Ectodermal cell (in vitro differentiated cells): ENCODE data around the gene EDAR.

ENCODE experiments used
- H3K27ac ChIP-seq: 2 replicates; pipeline ENCODE4 v1.7.0; 2013; ENCODE audit warnings: mild to moderate bottlenecking, low read depth, low read length; ENCODE audit not compliant: insufficient read depth, poor library complexity, severe bottlenecking
- H3K27me3 ChIP-seq: 2 replicates; pipeline ENCODE4 v1.7.0; 2013; ENCODE audit warnings: mild to moderate bottlenecking, low read length; ENCODE audit not compliant: insufficient read depth, control insufficient read depth, poor library complexity, severe bottlenecking
- H3K36me3 ChIP-seq: one replicate; pipeline ENCODE4 v1.7.0; 2013; ENCODE audit warnings: low read length; ENCODE audit not compliant: control insufficient read depth, insufficient read depth
- H3K4me1 ChIP-seq: one replicate; pipeline ENCODE4 v1.7.0; 2013; ENCODE audit warnings: low read length; ENCODE audit not compliant: control insufficient read depth, insufficient read depth
- H3K4me3 ChIP-seq: 2 replicates; pipeline ENCODE4 v1.7.0; 2013; ENCODE audit warnings: low read depth, low read length, control low read depth; ENCODE audit not compliant: insufficient read depth
- H3K9me3 ChIP-seq: 2 replicates; pipeline ENCODE4 v1.7.0; 2013; ENCODE audit warnings: mild to moderate bottlenecking, low read length, moderate library complexity; ENCODE audit not compliant: control insufficient read depth
- WGBS, 2 experiments: methylation state at CpG; one replicate each; pipeline ENCODE4 v1.1.7; 2013; ENCODE audit warnings: missing lambda C conversion rate in 2 of 2; 5-methylcytosine and 5-hydroxymethylcytosine counted together

The EDAR gene

GRCh38 chr2:108920686-108921085 is 68.3 kb downstream of the EDAR start:
- Histone ChIP-seq H3K4me1 (peaks cover 30% of the 10 kb centered on the region), H3K4me3 (no peak overlapping the region), H3K27ac (no peak overlapping the region), H3K27me3 (no peaks in the 10 kb centered on the region), H3K36me3 (no peaks in the 10 kb centered on the region), H3K9me3 (no peaks in the 10 kb centered on the region)
- WGBS, 2 experiments, result 91 to 92% methylated on average over 7 of the region's 7 CpGs

- Histone ChIP-seq H3K27me3 (no peaks in the 10 kb centered on the region), H3K27ac (no peak overlapping the region), H3K4me3 (no peak overlapping the region), H3K9me3 (no peaks in the 10 kb centered on the region), H3K36me3 (no peaks in the 10 kb centered on the region), H3K4me1 (peaks cover 30% of the 10 kb centered on the region)
- 93 to 94% methylated on average over 19 of the region's 19 CpGs for WGBS, 2 experiments
Measured at GRCh38 chr2:108919571-108920373, 69.2 kb downstream of the EDAR start.

- 88 to 89% methylated on average over 14 of the region's 14 CpGs for WGBS, 2 experiments
- no peak overlapping the region for H3K27ac ChIP-seq
- no peak overlapping the region for H3K4me3 ChIP-seq
- H3K9me3 ChIP-seq, result no peaks in the 10 kb centered on the region
- no peaks in the 10 kb centered on the region for H3K27me3 ChIP-seq
- no peaks in the 10 kb centered on the region for H3K36me3 ChIP-seq
- peaks cover 30% of the 10 kb centered on the region for H3K4me1 ChIP-seq
Measured at GRCh38 chr2:108918941-108919341, 70.1 kb downstream of the EDAR start.

- no peaks in the 10 kb centered on the region for H3K36me3 ChIP-seq
- H3K4me3 ChIP-seq, result no peak overlapping the region
- no peaks in the 10 kb centered on the region for H3K9me3 ChIP-seq
- no peaks in the 10 kb centered on the region for H3K27me3 ChIP-seq
- WGBS, 2 experiments, result 73 to 75% methylated on average over 15 of the region's 15 CpGs
- no peak overlapping the region for H3K27ac ChIP-seq
- peaks cover 30% of the 10 kb centered on the region for H3K4me1 ChIP-seq
Measured at GRCh38 chr2:108918156-108918874, 70.7 kb downstream of the EDAR start.

GRCh38 chr2:108917526-108917925 is 71.5 kb downstream of the EDAR start:
- 90 to 93% methylated on average over 5 of the region's 5 CpGs for WGBS, 2 experiments
- Histone ChIP-seq H3K27ac (no peak overlapping the region), H3K4me1 (peaks cover 30% of the 10 kb centered on the region), H3K27me3 (no peaks in the 10 kb centered on the region), H3K9me3 (no peaks in the 10 kb centered on the region), H3K4me3 (no peak overlapping the region), H3K36me3 (no peaks in the 10 kb centered on the region)

GRCh38 chr2:108916796-108917421 is 72.1 kb downstream of the EDAR start:
- 90% methylated on average over 14 of the region's 14 CpGs for WGBS, 2 experiments
- H3K4me3 ChIP-seq, result no peak overlapping the region
- H3K9me3 ChIP-seq, result no peaks in the 10 kb centered on the region
- no peaks in the 10 kb centered on the region for H3K36me3 ChIP-seq
- H3K4me1 ChIP-seq, result peaks cover 29% of the 10 kb centered on the region
- no peaks in the 10 kb centered on the region for H3K27me3 ChIP-seq
- no peak overlapping the region for H3K27ac ChIP-seq

GRCh38 chr2:108916122-108916795 is 72.8 kb downstream of the EDAR start:
- Histone ChIP-seq H3K36me3 (no peaks in the 10 kb centered on the region), H3K4me3 (no peak overlapping the region), H3K27me3 (no peaks in the 10 kb centered on the region), H3K27ac (no peak overlapping the region), H3K4me1 (peaks cover 27% of the 10 kb centered on the region), H3K9me3 (no peaks in the 10 kb centered on the region)
- WGBS, 2 experiments, result 85 to 88% methylated on average over 15 of the region's 15 CpGs

GRCh38 chr2:108912629-108912902 is 76.5 kb downstream of the EDAR start:
- Histone ChIP-seq H3K27me3 (no peaks in the 10 kb centered on the region), H3K4me1 (peaks cover 13% of the 10 kb centered on the region), H3K4me3 (no peak overlapping the region), H3K9me3 (no peaks in the 10 kb centered on the region), H3K36me3 (no peaks in the 10 kb centered on the region), H3K27ac (no peak overlapping the region)
- 92 to 94% methylated on average over 5 of the region's 5 CpGs for WGBS, 2 experiments

- H3K36me3 ChIP-seq, result no peaks in the 10 kb centered on the region
- no peak overlapping the region for H3K27ac ChIP-seq
- 86 to 88% methylated on average over 21 of the region's 21 CpGs for WGBS, 2 experiments
- H3K9me3 ChIP-seq, result no peaks in the 10 kb centered on the region
- H3K4me1 ChIP-seq, result peaks cover 8% of the 10 kb centered on the region
- H3K27me3 ChIP-seq, result no peaks in the 10 kb centered on the region
- H3K4me3 ChIP-seq, result no peak overlapping the region
Measured at GRCh38 chr2:108911807-108912628, 77.0 kb downstream of the EDAR start.
